A673 (cell line): ENCODE data around the gene IL23A. TPM values are rescaled to one million over a fixed set of nuclear protein-coding genes. Genes with fewer than 3 reads are reported as not detected.

Experiments used
- BruUV-seq: library from RNA; stranded (reverse); fragments of 400-500 nt; replicated peaks from 2 replicates; lab custom pipeline; 2021; lab: Mats Ljungman, UMichigan
- CTCF ChIA-PET: fragments of 300-600 bp; sonication (Branson Sonifier 250); formaldehyde crosslinking; loops from one replicate; lab custom pipeline; 2022; ENCODE audit warnings: antibody characterized with exemption; lab: Charles Lee
- POLR2A ChIA-PET: fragments of 300-600 bp; sonication (Branson Sonifier 250); formaldehyde crosslinking; loops from one replicate; lab custom pipeline; 2022; ENCODE audit warnings: antibody characterized with exemption; ENCODE audit not compliant: low non-redundant PET; lab: Charles Lee
- DNase-seq: peaks from one replicate; pipeline ENCODE4 v3.0.0-alpha.2; 2015; ENCODE audit warnings: low spot score
- H3K27ac ChIP-seq: fragments of 200-600 bp; sonication (generic); 2 replicates; pipeline ENCODE4 v1.5.1; 2016; ENCODE audit warnings: mixed run types, low read depth, mild to moderate bottlenecking, mixed read lengths, antibody characterized with exemption, low read length; ENCODE audit not compliant: poor library complexity, severe bottlenecking
- H3K27me3 ChIP-seq: fragments of 200-600 bp; sonication (generic); replicated peaks from 2 replicates; pipeline ENCODE4 v1.6.1; 2017; ENCODE audit warnings: mixed run types, low read depth, mild to moderate bottlenecking, mixed read lengths, antibody characterized with exemption, low read length; ENCODE audit not compliant: insufficient read depth, poor library complexity
- H3K36me3 ChIP-seq: fragments of 200-600 bp; sonication (generic); 2 replicates; pipeline ENCODE4 v1.6.1; 2016; ENCODE audit warnings: mixed run types, mild to moderate bottlenecking, mixed read lengths, antibody characterized with exemption, low read length; ENCODE audit not compliant: insufficient read depth, poor library complexity, severe bottlenecking
- H3K4me1 ChIP-seq: fragments of 200-600 bp; sonication (generic); 2 replicates; pipeline ENCODE4 v1.6.1; 2017; ENCODE audit warnings: mixed run types, mild to moderate bottlenecking, mixed read lengths, antibody characterized with exemption, low read length; ENCODE audit not compliant: insufficient read depth, poor library complexity, severe bottlenecking
- H3K4me3 ChIP-seq: fragments of 200-600 bp; sonication (generic); 2 replicates; pipeline ENCODE4 v1.5.1; 2016; ENCODE audit warnings: low read depth, mixed run types, mild to moderate bottlenecking, mixed read lengths, low read length; ENCODE audit not compliant: poor library complexity, severe bottlenecking
- H3K9me3 ChIP-seq: fragments of 200-600 bp; sonication (generic); 2 replicates; pipeline ENCODE4 v1.6.1; 2016; ENCODE audit warnings: mixed run types, low read depth, mild to moderate bottlenecking, mixed read lengths, antibody characterized with exemption, low read length; ENCODE audit not compliant: poor library complexity, severe bottlenecking
- CTCF ChIP-seq: fragments of 300-800, 200-600 bp; sonication (generic); conservative IDR thresholded peaks from 2 replicates; pipeline ENCODE4 v1.5.1; 2017; ENCODE audit warnings: low read depth, mild to moderate bottlenecking, antibody characterized with exemption, low read length, moderate library complexity, mixed read lengths
- EZH2 ChIP-seq: fragments of 200-600 bp; sonication (generic); IDR thresholded peaks from 2 replicates; pipeline ENCODE4 v1.6.1; 2017; ENCODE audit warnings: borderline replicate concordance, low read depth, mild to moderate bottlenecking, mixed read lengths, antibody characterized with exemption, low read length; ENCODE audit not compliant: poor library complexity, severe bottlenecking
- intact Hi-C: fragments of 100-400 bp; cut with micrococcal nuclease; formaldehyde crosslinking; loops from one replicate; pipeline ENCODE4 v1.10.0; 2022; ENCODE audit not compliant: unreplicated experiment
- total RNA-seq: library from RNA; stranded (reverse); gene quantifications from 2 replicates; pipeline ENCODE4 v1.2.3, GENCODE V29; 2021

The IL23A gene
- total RNA-seq, 1 experiment from 2014 or later: not detected

GRCh38 chr12:56351325-56351724, 12.6 kb downstream of the IL23A start:
- Histone ChIP-seq H3K4me1 (no peaks in the 10 kb centered on the region), H3K36me3 (peaks cover 63% of the 10 kb centered on the region), H3K27ac (no peak overlapping the region), H3K4me3 (no peak overlapping the region), H3K27me3 (no peaks in the 10 kb centered on the region), H3K9me3 (no peaks in the 10 kb centered on the region)
- ChIA-PET POLR2A (no interaction called here), CTCF (no interaction called here)
- TF ChIP-seq EZH2: no peak
- TF ChIP-seq CTCF: no peak
- BruUV-seq: no TSS peak
- DNase-seq: no peak
- intact Hi-C loops: no loop called here

GRCh38 chr12:56358836-56359532, 20.3 kb downstream of the IL23A start:
- Histone ChIP-seq H3K4me1 (peaks cover 8% of the 10 kb centered on the region), H3K27ac (peak overlapping the region; percentile 66), H3K9me3 (no peaks in the 10 kb centered on the region), H3K36me3 (peaks cover 18% of the 10 kb centered on the region), H3K4me3 (peak overlapping the region; percentile 67), H3K27me3 (no peaks in the 10 kb centered on the region)
- ChIA-PET CTCF (interaction anchor here (1.4 kb wide), 1 partner anchor 170 kb away, joined by 6 read pairs; the partner anchor contains the start of gene SMARCC2), POLR2A (interaction anchor here (1.4 kb wide), 1 partner anchor 43 kb away, joined by 7 read pairs; the partner anchor contains the start of gene CNPY2)
- no TSS peak for BruUV-seq
- no peak for TF ChIP-seq EZH2
- intact Hi-C loops: no loop called here
- peak; percentile 25 for DNase-seq

- intact Hi-C loops: no loop called here
- TF ChIP-seq EZH2 (no peak), CTCF (no peak)
- peak; percentile 100 for DNase-seq
- Histone ChIP-seq H3K4me3 (peak within 1 kb of the TSS; percentile 67), H3K4me1 (peaks cover 8% of the 10 kb centered on the region), H3K9me3 (no peaks in the 10 kb centered on the region), H3K36me3 (peaks cover 8% of the 10 kb centered on the region), H3K27me3 (no peaks in the 10 kb centered on the region), H3K27ac (peak within 1 kb of the TSS; percentile 66)
- no TSS peak for BruUV-seq
- ChIA-PET POLR2A (interaction anchor here (0.5 to 1.4 kb wide), 2 partner anchors 26 to 44 kb away, joined by 3 to 7 read pairs; partner anchors contain the start of gene CNPY2), CTCF (interaction anchor here (0.9 to 1.4 kb wide), 3 partner anchors 44 to 277 kb away, joined by 3 to 6 read pairs (median 5); partner anchors contain the start of genes CNPY2 and SMARCC2)
Observed at GRCh38 chr12:56359851-56360767, 21.4 kb downstream of the IL23A start, which contains the start of gene STAT2. Gene STAT2 (minus strand): TSS chr12:56360107. CDS start chr12:56356571, 3,536 bp downstream.
